Fibroblast of villous mesenchyme (primary cell): Measurements from ENCODE around the gene HPCA. TPM values are rescaled to one million over a fixed set of nuclear protein-coding genes. Genes with fewer than 3 reads are reported as not detected.
A peak's percentile ranks its signal among the peaks of the same experiment; 100 is the strongest.

Experiments
- DNase-seq: peaks from one replicate; pipeline ENCODE4 v3.0.0-alpha.2; 2010; ENCODE audit warnings: low read depth
- H3K4me3 ChIP-seq: 2 replicates; pipeline ENCODE4 v1.5.1; 2011; ENCODE audit warnings: low read depth, mild to moderate bottlenecking, low read length
- CTCF ChIP-seq: IDR thresholded peaks from 2 replicates; pipeline ENCODE4 v1.5.1; 2012; ENCODE audit warnings: low read depth, mild to moderate bottlenecking, low read length; ENCODE audit not compliant: insufficient read depth
- total RNA-seq: library from RNA; depleted of rRNA; stranded (reverse); fragments of >200 nt; gene quantifications from 2 replicates; pipeline ENCODE4 v1.2.3, GENCODE V29; 2012

Gene HPCA
- total RNA-seq, 1 donor: not detected

- no peak overlapping the region for H3K4me3 ChIP-seq
- TF ChIP-seq CTCF: no peak
- DNase-seq: peak; percentile 75
Observed at GRCh38 chr1:32933742-32934322, 47.5 kb downstream of the HPCA start.

GRCh38 chr1:32934535-32934934 lies 48.2 kb downstream of the HPCA start:
- no peak for DNase-seq
- TF ChIP-seq CTCF: no peak
- no peak overlapping the region for H3K4me3 ChIP-seq

GRCh38 chr1:32937061-32937460 lies 50.8 kb downstream of the HPCA start:
- DNase-seq: no peak
- H3K4me3 ChIP-seq: no peak overlapping the region
- TF ChIP-seq CTCF: no peak

GRCh38 chr1:32939655-32940371 lies 53.5 kb downstream of the HPCA start:
- no peak overlapping the region for H3K4me3 ChIP-seq
- peak; percentile 98 for DNase-seq
- TF ChIP-seq CTCF: no peak

GRCh38 chr1:32944180-32944579 lies 57.9 kb downstream of the HPCA start:
- DNase-seq: no peak
- H3K4me3 ChIP-seq: no peak overlapping the region
- no peak for TF ChIP-seq CTCF

Other genes with a start within 250 kb of the HPCA start
- gene ZBTB8OS, start 235.9 kb upstream of the HPCA start, total RNA-seq: 34.5 and 44.5 TPM in 2 replicates
- gene RBBP4, start 235.3 kb upstream of the HPCA start, total RNA-seq: 98.9 and 138 TPM in 2 replicates
- gene SYNC, start 183.7 kb upstream of the HPCA start, total RNA-seq: 56.0 and 72.5 TPM in 2 replicates
- gene YARS1, start 69.1 kb upstream of the HPCA start, total RNA-seq: 137 and 182 TPM in 2 replicates
- gene S100PBP, start 68.8 kb upstream of the HPCA start, total RNA-seq: 32.9 and 46.6 TPM in 2 replicates
- 0.43 and 0.64 TPM in 2 replicates for gene FNDC5, start 15.6 kb upstream of the HPCA start, total RNA-seq
- gene TMEM54, start 14.9 kb downstream of the HPCA start, total RNA-seq: 9.9 and 17.4 TPM in 2 replicates
- gene RNF19B, start 78.3 kb downstream of the HPCA start, total RNA-seq: 9.3 and 9.5 TPM in 2 replicates
- gene AK2, start 150.4 kb downstream of the HPCA start, total RNA-seq: 99.7 and 120 TPM in 2 replicates
- 2.6 and 6.8 TPM in 2 replicates for gene AZIN2, start 194.7 kb downstream of the HPCA start, total RNA-seq